HAP-1 (cell line): ENCODE data around the gene ANGEL2.

Experiments
- DNase-seq, 2 experiments: peaks; one replicate each; pipeline ENCODE4 v3.0.0-alpha.2; 2016 to 2020; ENCODE audit warnings: low spot score in 2 of 2
- H3K27me3 ChIP-seq: fragments of 250-450 bp; sonication (Bioruptor Pico); 2 replicates; pipeline ENCODE4 v1.5.1; 2020; ENCODE audit warnings: low read depth, mild to moderate bottlenecking, moderate library complexity
- H3K36me3 ChIP-seq: fragments of 250-450 bp; sonication (Bioruptor Pico); replicated peaks from 2 replicates; pipeline ENCODE4 v1.5.1; 2020; ENCODE audit warnings: mild to moderate bottlenecking
- H3K4me1 ChIP-seq: fragments of 250-450 bp; sonication (Bioruptor Pico); 2 replicates; pipeline ENCODE4 v1.5.1; 2020; ENCODE audit warnings: mild to moderate bottlenecking
- H3K4me3 ChIP-seq: fragments of 250-450 bp; sonication (Bioruptor Pico); 2 replicates; pipeline ENCODE4 v1.5.1; 2020; ENCODE audit warnings: mild to moderate bottlenecking, moderate library complexity
- H3K9me3 ChIP-seq: fragments of 250-450 bp; sonication (Bioruptor Pico); 2 replicates; pipeline ENCODE4 v1.5.1; 2020; ENCODE audit warnings: mild to moderate bottlenecking, moderate library complexity
- in situ Hi-C: fragments of 300-500 bp; cut with MboI; formaldehyde crosslinking; loops from 3 replicates; pipeline ENCODE4 v1.14.3; 2020; ENCODE audit warnings: low sequenced_read_pairs, inconsistent platforms, mixed read lengths

Gene ANGEL2

GRCh38 chr1:212959266-212960220 lies 56.1 kb downstream of the ANGEL2 start:
- in situ Hi-C loops, result no loop called here
- no peaks in the 10 kb centered on the region for H3K9me3 ChIP-seq
- no peak for DNase-seq
- no peaks in the 10 kb centered on the region for H3K27me3 ChIP-seq
- H3K36me3 ChIP-seq, result peaks cover 2% of the 10 kb centered on the region
- H3K4me3 ChIP-seq, result no peak overlapping the region
- H3K4me1 ChIP-seq, result no peaks in the 10 kb centered on the region

DNA sequence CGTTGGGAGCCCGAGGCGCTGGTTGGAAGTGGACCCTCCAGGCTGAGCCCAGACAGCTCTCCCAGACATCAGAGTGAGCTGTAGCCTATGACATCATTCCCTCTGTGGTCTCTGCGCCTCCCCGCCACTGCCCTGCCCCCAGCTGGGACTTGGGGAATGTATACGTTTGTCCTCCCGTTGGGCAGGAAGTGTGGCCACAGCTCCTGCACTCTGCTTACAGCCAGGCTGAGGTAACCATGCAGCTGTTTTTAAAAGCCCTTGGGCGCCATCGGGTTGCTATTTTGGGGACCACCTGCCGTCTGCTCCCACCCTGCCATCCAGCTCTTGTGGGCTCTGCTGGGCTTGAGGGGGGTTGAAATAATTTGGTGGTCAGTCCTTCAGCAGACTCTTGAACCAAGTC lies 57.5 kb downstream of the ANGEL2 start:
- no peak for DNase-seq
- in situ Hi-C loops, result no loop called here
- Histone ChIP-seq H3K4me3 (no peak overlapping the region), H3K9me3 (no peaks in the 10 kb centered on the region), H3K36me3 (peaks cover 2% of the 10 kb centered on the region), H3K4me1 (no peaks in the 10 kb centered on the region), H3K27me3 (no peaks in the 10 kb centered on the region)

DNA sequence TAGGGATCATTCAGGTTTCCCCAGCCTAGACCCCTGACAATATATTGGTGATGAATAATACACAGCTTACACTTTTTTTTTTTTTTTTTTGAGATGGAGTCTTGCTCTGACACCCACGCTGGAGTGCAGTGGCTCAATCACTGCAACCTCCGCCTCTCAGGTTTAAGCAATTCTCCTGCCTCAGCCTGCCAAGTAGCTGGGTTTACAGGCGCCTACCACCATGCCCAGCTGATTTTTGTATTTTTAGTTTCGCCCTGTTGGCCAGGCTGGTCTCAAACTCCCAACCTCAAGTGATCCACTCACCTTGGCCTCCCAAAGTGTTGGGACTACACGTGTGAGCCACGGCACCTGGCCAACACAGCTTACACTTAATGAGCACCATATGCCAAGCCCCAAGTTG lies 58.1 kb downstream of the ANGEL2 start:
- Histone ChIP-seq H3K4me1 (no peaks in the 10 kb centered on the region), H3K4me3 (no peak overlapping the region), H3K9me3 (no peaks in the 10 kb centered on the region), H3K36me3 (peaks cover 2% of the 10 kb centered on the region), H3K27me3 (no peaks in the 10 kb centered on the region)
- DNase-seq, result no peak
- in situ Hi-C loops, result no loop called here

GRCh38 chr1:212955961-212956620 lies 59.6 kb downstream of the ANGEL2 start:
- H3K9me3 ChIP-seq, result no peaks in the 10 kb centered on the region
- 0 out of 2 replicates have a peak, but pooled peaks cover 2% of the 10 kb centered on the region for H3K4me1 ChIP-seq
- no peaks in the 10 kb centered on the region; the same call in 1 of the 2 replicates for H3K36me3 ChIP-seq
- H3K4me3 ChIP-seq, result no peak overlapping the region
- no peak for DNase-seq
- no peaks in the 10 kb centered on the region for H3K27me3 ChIP-seq
- in situ Hi-C loops, result no loop called here

DNA sequence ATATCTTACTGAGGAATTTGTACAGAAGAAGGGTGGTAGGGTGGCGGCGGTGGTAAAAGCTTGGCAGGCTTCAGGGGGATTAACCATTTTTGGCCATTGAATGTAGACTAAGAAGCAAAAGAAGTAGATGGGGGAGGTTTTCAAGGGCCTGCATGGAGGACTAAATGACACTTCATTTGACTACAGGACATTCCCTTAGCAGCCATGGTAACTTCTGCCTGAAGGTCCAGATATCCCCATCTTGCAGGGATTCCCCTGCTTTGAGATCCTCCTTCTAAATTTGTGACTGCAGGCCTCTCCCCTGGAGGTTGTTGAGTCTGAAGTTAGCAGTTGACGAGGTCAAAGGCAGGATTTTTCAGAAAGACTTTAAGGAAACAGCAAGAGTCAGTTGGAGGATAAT lies 60.6 kb downstream of the ANGEL2 start:
- in situ Hi-C loops, result no loop called here
- peaks cover 3% of the 10 kb centered on the region for H3K4me1 ChIP-seq
- H3K4me3 ChIP-seq, result no peak overlapping the region
- H3K9me3 ChIP-seq, result no peaks in the 10 kb centered on the region
- H3K36me3 ChIP-seq, result no peaks in the 10 kb centered on the region; the same call in 1 of the 2 replicates
- DNase-seq, result no peak
- no peaks in the 10 kb centered on the region for H3K27me3 ChIP-seq

DNA sequence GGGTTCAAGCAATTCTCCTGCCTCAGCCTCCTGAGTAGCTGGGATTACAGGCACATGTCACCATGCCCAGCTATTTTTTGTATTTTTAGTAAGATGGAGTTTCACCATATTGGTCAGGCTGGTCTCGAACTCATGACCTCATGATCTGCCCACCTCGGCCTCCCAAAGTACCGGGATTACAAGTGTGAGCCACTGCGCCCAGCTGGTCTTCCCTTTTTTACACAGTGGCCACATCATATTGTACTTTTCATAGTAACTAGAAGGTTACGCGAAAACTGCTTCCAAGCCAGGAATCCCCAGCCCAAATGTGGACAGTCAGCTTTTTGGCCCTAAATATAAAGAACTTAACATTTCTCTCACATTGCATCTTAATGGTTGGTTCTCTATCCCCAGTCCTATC lies 61.2 kb downstream of the ANGEL2 start:
- DNase-seq, result no peak
- peaks cover 5% of the 10 kb centered on the region for H3K4me1 ChIP-seq
- no peaks in the 10 kb centered on the region for H3K27me3 ChIP-seq
- H3K4me3 ChIP-seq, result no peak overlapping the region
- no peaks in the 10 kb centered on the region for H3K9me3 ChIP-seq
- no peaks in the 10 kb centered on the region; the same call in 1 of the 2 replicates for H3K36me3 ChIP-seq
- in situ Hi-C loops, result no loop called here

GRCh38 chr1:212953321-212953720 lies 62.3 kb downstream of the ANGEL2 start:
- DNase-seq, result no peak
- Histone ChIP-seq H3K9me3 (peaks cover 6% of the 10 kb centered on the region; the same call in 1 of the 2 replicates), H3K4me3 (no peak overlapping the region), H3K36me3 (no peaks in the 10 kb centered on the region; the same call in 1 of the 2 replicates), H3K27me3 (no peaks in the 10 kb centered on the region), H3K4me1 (peaks cover 5% of the 10 kb centered on the region)
- in situ Hi-C loops, result no loop called here

GRCh38 chr1:212952641-212952976 lies 63.1 kb downstream of the ANGEL2 start:
- Histone ChIP-seq H3K36me3 (no peaks in the 10 kb centered on the region; the same call in 1 of the 2 replicates), H3K9me3 (peaks cover 8% of the 10 kb centered on the region), H3K4me3 (no peak overlapping the region), H3K4me1 (peaks cover 5% of the 10 kb centered on the region), H3K27me3 (no peaks in the 10 kb centered on the region)
- DNase-seq, result no peak
- in situ Hi-C loops, result no loop called here

DNA sequence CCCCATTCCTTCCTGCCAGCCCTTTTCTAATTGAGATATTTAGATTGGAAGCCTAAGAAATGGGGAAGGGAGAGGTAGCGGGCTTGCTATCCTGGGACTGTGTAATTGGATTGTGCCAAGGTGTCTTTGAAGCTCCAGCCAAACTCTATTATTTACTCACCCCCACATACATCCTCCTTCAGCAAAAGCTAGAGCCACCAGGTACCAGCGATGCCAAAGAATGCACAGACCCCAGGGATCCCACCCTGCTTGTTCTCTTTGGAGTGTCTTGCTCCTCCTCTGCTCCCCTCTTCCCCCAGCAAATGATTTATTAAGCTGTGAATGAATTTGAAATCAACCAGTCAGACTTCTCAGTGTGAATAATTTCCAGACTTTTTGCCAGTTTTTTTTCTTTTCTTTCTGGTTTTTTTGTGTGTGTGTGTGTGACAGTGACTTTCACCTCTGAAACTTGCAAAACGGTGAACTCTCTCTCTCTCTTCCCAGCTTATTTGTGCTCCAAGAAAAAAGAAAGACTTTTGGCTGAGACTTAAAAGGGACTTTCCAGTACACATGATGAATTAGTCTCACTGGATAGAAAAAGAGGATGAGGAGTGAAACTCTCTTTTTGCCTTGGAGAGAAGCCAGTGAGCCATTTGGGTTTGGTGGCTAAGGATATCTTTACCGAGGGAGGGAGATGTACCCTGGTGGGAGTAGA lies 63.6 kb downstream of the ANGEL2 start:
- Histone ChIP-seq H3K4me3 (no peak overlapping the region), H3K36me3 (no peaks in the 10 kb centered on the region; the same call in 1 of the 2 replicates)
- in situ Hi-C loops, result no loop called here

GRCh38 chr1:212951126-212951946 lies 64.3 kb downstream of the ANGEL2 start:
- in situ Hi-C loops, result no loop called here
- DNase-seq, result peak in 1 of 2 experiments; percentile 31
- peaks cover 5% of the 10 kb centered on the region for H3K4me1 ChIP-seq

More for the DNA sequence above, 63.6 kb downstream of the ANGEL2 start:
- no peaks in the 10 kb centered on the region for H3K27me3 ChIP-seq
- peaks cover 8% of the 10 kb centered on the region for H3K9me3 ChIP-seq
- DNase-seq, result no peak
- peaks cover 5% of the 10 kb centered on the region for H3K4me1 ChIP-seq

GRCh38 chr1:212950243-212951125 lies 65.2 kb downstream of the ANGEL2 start, which contains the start of gene VASH2:
Gene VASH2 (plus strand): TSS chr1:212950541. CDS start chr1:212951543, 1,002 bp downstream.
- DNase-seq, result peak; percentile 89 to 95
- in situ Hi-C loops, result no loop called here
- Histone ChIP-seq H3K27me3 (no peaks in the 10 kb centered on the region), H3K36me3 (no peaks in the 10 kb centered on the region; the same call in 1 of the 2 replicates), H3K4me3 (peak within 1 kb of the TSS; percentile 59), H3K4me1 (peaks cover 5% of the 10 kb centered on the region), H3K9me3 (peaks cover 8% of the 10 kb centered on the region)

More at GRCh38 chr1:212951126-212951946, 64.3 kb downstream of the ANGEL2 start:
- Histone ChIP-seq H3K36me3 (no peaks in the 10 kb centered on the region; the same call in 1 of the 2 replicates), H3K27me3 (no peaks in the 10 kb centered on the region), H3K9me3 (peaks cover 8% of the 10 kb centered on the region), H3K4me3 (peak overlapping the region; percentile 59)

- in situ Hi-C loops, result no loop called here
- H3K36me3 ChIP-seq, result no peaks in the 10 kb centered on the region; the same call in 1 of the 2 replicates
- H3K9me3 ChIP-seq, result peaks cover 8% of the 10 kb centered on the region
- no peaks in the 10 kb centered on the region for H3K27me3 ChIP-seq
- H3K4me1 ChIP-seq, result peaks cover 5% of the 10 kb centered on the region
- no peak for DNase-seq
- peak overlapping the region; percentile 59 for H3K4me3 ChIP-seq
Measured at GRCh38 chr1:212949771-212950170, 65.9 kb downstream of the ANGEL2 start.
